HG02840 (cell line): ENCODE results near the gene ZNF205.

Experiments
- ATAC-seq: cut with Tn5 transposase; IDR thresholded peaks from one replicate; pipeline ENCODE4 v1.9.1; 2021; ENCODE audit warnings: mild to moderate bottlenecking, moderate library complexity, moderate number of reproducible peaks; ENCODE audit not compliant: unreplicated experiment, low FRiP score

ZNF205 gene

DNA sequence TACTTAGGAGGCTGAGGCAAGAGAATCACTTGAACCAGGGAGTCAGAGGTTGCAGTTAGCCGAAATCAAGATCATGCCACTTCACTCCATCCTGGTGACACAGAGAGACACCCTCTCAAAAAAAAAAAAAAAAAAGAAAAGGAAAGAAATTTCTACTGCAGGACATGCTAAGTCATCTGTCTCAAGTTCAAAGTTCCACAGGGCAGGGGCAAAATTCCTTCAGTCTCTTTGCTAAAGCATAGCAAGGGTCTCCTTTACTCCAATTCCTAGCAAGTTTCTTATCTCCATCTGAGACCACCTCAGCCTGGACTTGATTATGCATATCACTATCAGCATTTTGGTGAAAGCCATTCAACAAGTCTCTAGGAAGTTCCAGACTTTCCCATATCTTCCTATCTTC lies 27.9 kb upstream of the ZNF205 start:
- no peak for ATAC-seq

DNA sequence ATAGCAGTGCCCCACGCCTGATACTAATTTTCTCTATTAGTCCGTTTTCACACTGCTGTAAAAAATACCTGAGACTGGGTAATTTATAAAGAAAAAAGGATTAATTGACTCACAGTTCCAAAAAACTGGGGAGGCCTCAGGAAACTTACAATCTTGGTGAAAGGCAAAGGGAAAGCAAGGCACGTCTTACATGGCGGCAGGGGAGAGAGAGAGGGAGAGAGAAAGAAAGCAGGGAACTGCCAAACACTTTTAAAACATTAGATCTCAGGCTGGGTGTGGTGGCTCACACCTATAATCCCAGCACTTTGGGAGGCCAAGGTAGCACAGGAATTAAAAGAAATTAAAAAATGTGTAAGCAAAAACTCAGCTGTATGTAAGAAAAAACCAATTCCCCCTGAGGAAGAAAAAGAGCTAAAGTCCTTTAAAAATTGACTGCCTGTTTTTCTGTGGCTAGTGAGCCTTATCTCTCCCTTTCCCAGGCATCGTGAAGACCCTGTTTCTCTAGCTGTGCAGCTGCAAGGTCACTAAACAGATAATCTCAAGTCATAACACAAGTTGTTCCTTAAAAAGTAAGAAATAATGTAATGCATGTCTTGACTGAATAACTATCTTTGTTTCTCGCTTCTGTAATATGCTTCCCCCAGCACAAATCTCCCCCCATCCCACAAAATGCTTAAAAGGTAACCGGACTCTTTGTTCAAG lies 27.3 kb upstream of the ZNF205 start:
- ATAC-seq, result no peak

DNA sequence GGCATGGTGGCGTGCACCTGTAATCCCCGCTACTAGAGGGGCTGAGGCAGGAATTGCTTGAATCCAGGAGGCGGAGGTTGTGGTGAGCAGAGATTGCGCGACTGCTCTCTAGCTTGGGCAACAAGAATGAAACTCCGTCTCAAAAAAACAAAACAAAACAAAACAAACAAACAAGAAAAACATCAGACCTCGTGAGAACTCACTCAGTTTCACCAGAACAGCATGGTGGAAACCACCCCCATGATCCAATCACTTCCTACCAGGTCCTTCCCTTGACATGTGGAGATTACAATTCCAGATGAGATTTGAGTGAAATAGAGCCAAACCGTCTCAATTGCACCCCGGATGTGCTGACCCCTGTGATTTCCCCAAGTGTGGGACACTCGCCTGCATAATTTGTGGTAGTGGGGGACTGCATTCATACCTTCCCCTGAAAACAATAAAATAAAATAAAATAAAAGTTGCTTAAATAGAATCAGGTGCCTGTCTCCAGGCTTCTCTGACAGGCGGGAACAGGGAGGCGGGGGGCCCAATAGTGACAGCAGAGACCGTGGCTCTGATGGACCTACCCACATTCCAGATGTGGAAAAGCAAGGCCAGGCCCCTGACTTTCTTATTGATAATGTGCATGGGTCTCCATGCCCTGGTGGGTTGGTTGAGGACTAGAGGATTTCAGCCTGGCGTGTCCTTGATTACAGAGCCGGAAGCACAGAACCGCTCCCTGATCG lies 26.4 kb upstream of the ZNF205 start:
- ATAC-seq, result no peak

DNA sequence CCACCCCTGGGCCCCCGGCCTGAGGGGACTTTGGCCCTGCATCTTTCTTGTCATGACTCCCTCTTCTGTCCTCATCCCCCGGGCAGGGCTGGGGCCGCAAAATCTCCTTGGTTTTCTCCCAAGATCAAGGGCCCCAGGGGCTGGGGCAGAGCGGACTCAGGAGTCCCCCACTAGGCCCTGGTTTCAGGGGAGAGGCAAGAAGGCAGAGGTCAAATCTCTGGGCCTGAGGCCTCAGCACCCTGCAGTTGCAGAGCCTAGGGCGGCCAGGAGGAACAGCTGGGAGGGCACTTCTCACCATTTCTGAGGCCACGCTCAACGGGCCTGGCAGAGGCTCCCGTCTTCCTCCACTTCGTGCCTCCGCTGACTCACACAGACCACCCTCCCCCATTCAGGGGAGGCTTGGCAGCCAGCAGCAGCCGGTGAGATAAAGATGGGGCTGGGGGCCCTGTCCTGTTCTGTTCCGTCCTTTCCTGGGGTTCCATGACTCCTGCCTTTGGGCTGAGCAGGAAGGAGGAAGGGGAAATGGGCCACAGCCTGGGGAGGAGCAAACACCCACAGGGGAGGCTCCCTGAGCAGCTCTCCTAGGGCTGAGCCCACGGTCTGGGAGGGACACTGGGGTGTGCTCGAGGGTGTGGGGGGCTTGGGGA lies 25.7 kb upstream of the ZNF205 start:
- no peak for ATAC-seq

DNA sequence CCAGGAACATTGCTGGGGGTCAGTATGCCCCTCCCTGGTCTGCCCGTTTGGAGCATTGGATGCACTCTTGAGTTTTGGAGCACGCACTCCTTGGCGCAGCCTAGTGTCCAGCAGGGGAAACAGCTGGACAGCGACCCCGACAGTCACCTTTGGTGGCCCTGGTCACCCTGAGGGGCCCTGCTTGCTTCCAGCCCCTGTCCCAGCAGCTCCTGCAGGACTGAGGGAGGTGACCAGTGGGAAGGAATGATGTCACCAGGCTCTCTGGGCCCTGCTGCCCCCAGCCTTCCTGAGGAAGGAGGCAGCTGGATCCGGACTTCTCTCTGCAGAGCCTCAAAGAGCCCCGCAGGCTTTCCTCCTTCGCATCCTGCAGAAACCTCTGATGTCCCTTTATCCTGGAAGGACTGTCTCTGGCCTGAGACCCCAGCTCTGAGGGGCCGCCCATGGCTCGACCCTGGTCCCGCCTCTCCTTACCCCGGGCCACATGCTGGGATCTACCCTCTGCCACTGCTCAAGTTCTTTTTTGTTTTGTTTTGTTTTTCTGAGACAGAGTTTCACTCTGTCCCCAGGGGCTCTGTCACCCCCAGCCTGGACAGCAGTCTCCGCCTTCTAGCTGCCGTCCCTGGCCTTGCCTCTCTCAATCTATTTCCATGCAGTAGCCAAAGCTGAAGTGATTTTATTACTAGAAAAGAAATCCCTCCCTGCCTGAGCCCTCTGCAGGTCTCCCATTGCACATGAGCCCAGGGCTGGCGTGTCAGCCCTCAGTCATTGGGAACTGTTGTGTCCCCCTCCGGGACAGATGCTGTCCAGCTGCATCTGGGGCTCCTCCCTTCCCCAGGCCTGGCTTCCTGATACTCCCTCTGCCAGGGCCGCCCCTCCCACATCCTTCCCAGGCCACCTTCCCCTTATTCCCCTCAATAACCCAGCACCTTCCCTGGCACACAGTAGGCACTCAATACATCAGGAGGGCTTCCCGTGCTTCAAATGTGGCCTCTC lies 24.8 kb upstream of the ZNF205 start:
- no peak for ATAC-seq

DNA sequence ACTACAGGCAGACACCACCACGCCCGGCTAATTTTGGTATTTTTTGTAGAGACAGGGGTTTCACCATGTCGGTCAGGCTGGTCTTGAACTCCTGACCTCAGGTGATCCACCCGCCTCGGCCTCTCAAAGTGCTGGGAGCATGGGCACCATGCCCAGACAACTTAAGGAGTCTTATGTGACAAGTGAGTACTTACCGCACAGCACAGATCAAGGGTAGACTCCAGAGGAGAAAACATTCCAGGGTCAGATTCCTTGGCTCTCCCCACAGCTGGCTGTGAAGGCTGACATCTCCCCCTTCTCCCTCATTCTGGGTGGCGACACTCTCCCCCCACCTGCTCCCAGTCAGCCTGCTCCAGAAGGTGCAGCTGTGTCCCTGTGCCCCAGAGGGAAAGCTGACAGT lies 23.9 kb upstream of the ZNF205 start:
- ATAC-seq, result no peak

DNA sequence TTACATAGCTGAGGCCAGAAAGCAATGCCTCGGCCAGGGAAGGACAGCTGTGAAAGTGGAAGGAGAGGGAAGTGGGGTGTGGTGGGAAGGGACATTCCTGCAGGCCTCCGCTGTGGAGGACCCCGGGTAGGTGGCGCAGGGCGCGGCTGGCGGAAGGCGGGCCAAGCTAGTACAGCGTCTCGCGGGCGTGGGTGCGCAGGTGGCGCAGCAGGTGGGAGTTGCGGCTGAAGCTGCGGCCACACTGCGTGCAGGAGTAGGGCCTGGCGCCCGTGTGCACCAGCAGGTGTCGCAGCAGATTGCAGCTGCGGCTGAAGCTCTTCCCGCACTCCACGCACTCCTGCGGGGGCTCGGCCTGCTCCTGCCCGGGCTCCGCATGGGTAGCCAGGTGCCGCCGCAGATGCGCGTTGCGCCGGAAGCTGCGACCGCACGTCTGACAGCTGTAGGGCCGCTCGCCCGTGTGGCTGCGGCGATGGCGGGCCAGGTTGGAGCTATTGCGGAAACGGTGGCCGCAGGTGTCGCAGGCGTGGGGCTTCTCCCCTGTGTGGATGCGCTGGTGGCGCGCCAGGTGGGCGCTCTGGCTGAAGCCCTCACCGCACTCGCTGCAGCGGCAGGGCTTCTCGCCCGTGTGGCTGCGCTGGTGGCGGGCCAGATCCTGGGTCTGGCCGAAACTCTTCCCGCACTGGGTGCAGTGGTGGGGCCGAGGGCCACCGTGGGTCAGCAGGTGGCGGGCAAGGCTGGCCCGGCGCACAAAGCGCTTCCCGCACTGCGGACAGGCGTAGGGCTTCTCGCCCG lies 23.3 kb upstream of the ZNF205 start:
- no peak for ATAC-seq

DNA sequence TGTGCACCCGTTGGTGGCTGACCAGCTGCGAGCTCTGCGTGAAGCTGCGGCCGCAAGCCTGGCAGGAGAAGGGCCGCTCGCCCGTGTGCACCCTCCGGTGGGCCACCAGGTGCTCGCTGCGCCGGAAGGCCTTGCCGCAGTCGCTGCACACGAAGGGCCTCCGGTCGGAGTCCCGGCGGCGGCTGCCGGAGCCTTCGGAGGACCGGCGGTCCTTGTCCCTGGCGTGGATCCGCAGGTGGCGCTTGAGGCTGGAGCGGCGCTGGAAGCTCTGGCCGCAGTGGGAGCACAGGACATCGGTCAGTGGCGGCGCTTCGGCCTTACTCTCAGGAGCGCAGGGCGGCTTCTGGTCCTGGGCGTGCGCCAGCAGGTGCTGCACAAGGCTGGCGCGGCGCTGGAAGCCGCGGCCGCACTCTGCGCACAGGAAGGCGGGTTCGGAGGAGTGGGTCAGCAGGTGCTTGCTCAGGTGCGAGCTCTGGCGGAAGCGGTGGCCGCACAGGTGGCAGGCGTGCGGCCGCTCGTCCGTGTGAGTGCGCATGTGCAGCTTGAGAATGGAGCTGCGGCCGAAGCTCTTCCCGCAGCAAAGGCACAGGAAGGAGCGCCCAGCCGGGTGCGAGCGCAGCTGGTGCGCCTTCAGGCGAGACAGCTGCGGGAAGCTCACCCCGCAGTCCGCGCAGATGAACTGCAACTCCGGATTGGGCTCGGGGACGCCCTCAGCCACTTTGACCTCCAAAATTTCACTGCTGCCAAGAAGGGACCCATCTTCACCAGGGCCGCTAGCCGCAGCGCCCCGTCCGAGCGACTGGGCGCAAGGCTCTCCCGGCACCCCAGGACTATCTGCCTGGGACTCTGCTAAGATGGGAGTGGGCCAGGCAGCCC lies 22.4 kb upstream of the ZNF205 start:
- no peak for ATAC-seq

DNA sequence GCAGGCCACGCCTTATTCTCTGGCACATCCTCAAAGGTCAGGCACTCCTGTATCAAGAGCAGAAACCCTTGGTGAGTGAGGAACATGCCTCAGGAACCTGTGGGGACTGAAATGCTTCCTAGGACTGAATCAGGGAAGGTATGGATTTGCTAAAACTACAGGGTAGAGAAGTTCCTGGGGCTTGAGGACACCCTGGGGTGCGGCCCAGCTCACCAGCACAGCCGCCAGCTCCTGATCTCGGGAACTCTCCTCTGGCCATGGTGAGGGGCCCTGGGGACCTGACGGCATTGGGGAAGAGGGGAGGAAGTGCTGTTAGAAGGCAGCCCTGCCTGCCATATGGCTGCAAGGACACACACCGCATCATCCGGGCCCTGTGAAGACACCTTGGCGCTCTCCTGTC lies 20.8 kb upstream of the ZNF205 start:
- ATAC-seq, result no peak

DNA sequence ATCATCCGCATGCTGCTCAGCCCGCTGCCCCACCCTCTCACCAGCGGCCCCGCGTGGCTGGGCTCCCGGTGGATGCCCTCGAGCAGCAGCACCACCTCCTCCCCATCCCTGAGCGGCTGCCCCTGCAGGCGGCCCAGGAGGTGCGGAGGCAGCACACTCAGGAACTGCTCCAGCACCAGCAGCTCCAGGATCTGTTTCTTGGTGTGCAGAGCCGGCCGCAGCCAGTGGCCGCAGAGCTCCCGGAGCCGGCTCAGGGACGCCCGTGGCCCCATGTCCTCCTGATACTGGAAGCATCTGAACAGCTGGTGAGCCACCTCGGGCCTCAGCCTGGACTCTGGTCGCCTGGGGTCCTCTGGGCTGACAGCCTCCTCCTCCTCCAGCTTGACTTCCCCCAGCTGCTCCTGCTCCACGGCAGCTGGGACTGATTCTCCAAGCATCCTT lies 19.9 kb upstream of the ZNF205 start:
- ATAC-seq, result no peak

DNA sequence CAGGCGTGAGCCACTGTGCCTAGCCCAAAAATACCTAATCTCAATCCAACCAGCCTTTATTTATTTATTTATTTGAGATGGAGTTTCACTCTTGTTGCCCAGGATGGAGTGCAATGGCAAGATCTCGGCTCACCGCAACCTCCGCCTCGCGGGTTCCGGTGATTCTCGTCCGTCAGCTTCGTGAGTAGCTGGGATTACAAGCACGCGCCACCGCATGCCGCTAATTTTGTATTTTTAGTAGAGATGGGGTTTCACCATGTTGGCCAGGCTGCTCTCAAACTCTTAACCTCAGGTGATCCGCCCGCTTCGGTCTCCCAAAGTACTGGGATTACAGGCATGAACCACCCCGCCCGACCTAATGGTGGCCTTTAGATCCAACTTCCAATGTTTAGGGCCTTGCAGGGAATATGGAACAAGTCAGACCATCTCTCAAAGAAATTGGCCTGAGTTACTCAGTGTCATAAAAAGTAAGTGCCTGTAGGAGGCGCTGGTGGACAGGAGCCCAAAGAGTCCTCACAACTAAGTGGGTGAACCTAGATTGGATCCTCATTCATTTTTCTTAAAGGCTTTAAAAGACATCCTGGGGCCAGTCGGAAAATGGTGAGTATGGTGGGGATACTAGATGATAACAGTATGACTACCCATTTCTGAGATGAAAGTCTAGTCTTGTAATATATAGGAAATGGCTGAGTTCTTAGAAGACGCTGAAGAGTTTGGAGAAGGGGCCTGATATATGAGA lies 17.9 kb upstream of the ZNF205 start:
- ATAC-seq, result no peak

DNA sequence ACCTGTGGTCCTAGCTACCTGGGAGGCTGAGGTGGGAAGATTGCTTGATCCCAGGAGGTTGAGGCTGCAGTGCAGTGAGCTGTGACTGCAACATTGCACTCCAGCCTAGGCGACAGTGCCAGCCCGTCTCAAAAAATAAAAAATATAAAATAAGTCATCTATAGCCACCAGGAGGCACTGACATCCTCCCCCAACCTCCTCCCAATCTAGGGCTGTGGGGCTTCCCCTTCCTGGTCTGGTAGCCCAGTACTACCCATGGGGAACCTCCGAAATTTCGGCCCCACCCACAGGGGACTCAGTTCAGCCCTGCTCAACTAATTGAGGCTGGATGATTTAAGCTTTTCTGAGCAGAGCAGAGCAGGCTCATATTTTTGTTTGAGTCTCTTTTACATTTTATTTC lies 16.5 kb upstream of the ZNF205 start:
- no peak for ATAC-seq

DNA sequence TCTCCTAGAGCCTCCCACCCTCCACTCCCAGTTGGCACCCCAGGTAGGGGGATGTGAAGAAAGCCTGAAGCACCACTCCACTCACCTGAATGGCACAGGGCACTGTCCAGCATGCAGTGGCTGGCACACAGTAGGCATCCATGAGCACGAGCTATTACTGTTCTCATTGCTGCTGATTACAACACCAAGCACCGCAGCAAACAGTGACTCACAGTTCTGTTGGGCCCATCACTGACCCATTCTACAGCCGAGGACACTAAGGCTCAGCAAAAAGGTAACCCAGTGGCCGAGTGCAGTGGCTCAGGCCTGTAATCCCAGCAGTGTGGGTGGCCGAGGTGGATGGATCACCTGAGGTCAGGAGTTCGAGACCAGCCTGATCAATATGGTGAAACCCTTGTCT lies 16.0 kb upstream of the ZNF205 start:
- no peak for ATAC-seq

DNA sequence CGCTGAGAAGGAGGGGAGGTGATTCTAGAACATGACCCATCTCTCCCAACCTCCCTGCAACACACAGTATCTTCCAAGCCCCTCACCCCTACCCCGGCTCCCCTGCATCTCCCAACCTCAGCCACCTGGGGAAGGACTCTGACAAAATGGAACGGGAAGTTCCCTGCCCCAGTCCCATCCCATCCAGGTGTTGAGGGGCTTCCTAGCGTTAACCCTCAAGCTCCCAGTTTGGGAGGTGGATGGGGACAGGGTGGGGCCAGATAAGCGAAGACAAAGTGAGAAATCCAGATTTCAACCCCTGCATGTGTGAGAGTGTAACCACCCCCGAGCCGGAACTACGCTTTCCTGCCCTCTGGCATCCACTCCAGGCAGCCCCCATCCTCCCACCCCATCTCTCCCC lies 15.1 kb upstream of the ZNF205 start:
- ATAC-seq, result no peak

DNA sequence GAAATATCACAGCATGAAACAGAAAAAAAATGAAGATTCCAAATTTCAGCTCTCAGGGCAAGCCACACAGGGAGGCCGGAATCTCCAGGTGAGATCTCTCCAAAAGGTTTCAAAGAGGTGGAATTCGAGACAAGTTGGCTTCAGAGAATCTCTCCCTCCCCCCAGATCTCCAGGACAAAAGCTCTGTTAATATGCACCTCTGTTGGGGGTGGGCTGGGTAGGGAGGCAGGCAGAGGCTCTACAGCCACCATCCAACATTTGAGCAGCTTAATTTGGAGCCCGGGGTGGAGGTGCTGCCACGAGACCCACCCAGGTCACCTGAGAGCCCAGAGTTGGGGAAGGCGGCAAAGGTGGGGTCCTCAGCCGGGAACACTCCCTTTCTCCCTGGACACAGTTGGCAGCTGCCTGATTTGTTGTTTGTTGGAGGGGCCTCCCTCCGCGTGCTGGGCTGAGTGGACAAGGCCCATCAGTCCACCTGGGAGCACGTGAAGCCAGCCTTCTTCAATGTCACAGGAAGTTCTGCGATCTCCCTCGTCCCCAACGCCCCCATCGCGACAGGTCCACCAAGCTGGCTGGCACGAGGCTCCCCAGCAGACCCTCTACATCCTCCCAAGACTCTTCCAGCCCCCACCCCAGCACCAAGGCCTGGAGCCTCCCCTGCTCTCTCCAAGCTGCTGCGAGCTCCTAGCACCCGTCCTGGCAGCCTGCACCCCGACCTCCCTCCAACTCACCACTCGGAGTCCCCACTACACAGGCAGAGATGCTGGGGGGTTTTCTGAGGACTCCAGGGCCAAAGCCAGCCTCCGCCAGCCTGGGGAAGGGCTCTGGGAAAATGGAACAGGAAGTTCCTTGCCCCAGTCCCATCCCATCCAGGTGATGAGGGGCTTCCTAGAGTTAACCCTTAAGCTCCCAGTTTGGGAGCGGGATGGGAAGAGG lies 13.7 kb upstream of the ZNF205 start, which contains the start of gene ZSCAN10:
TSS of gene ZSCAN10 (minus strand) at position 836 of the 936 bp plus-strand sequence. CDS start 6,357 bp downstream, outside the sequence.
- ATAC-seq, result no peak

DNA sequence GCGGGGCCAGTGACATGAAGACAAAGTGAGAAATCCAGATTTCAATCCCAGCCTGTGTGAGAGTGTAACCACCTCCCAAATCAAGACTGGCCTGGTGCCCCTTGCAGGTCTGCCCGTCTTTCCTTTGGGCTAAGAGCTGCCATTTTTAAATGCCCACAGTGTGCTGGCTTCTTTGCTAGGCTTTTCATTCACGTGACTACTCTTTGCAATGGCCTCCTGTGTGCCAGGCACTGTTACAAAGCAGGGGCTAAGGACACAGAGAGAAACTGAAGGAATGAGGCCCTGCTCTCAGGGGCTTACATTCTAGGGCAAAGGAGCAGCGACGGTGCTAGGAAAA lies 13.0 kb upstream of the ZNF205 start:
- no peak for ATAC-seq
